ENCODE measurements around the gene ZNF688.

GRCh38 chr16:30557707-30557956, 13.9 kb downstream of the ZNF688 start:
- TF ChIP-seq GTF2F1 (IDR thresholded peaks at IDR 0.05; ENCODE audit: low read depth, low read length), result no peak
- no peak for TF ChIP-seq BACH1 (tag; IDR thresholded peaks at IDR 0.05)
- no peak for TF ChIP-seq FOXK2 (conservative IDR thresholded peaks at IDR 0.05 in 1 of 2, IDR thresholded peaks at IDR 0.05 in 1 of 2; ENCODE audit: low read depth in 2 of 2)
- no peak for TF ChIP-seq SRF (CRISPR knock-in tag; IDR thresholded peaks at IDR 0.05)
- TF ChIP-seq EZH2 (IDR thresholded peaks at IDR 0.05; ENCODE audit: borderline replicate concordance, low read depth, low read length), result no peak
- no peak for TF ChIP-seq NFYB (IDR thresholded peaks at IDR 0.05; ENCODE audit: extremely low read depth, insufficient read length)
